NCI-H187 treated with DMSO at 0.1 percent for 48 hours (cell line): ENCODE results near the gene NAV2.
A peak's percentile ranks its signal among the peaks of the same experiment; 100 is the strongest.

Source experiments
- DNase-seq: peaks from one replicate; lab custom pipeline; 2025; lab: John Stamatoyannopoulos, UW

Gene NAV2

DNA sequence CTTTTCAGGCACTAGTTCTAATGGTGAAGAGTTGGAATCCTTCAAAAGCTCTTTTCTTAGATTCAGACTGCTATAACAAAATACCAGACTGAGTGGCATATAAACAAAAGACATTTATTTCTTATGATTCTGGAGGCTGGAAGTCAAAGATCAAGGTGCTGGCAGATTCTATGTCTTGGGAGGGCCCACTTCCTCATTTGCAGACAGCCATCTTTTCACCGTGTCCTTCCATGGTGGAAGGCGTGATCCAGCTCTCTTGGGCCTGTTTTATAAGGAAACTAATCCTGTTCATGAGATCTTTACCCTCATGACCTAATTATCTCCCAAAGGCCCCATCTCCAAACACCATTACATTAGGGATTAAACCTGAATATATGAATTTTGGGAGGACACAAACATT lies 124.0 kb downstream of the NAV2 start:
- no peak for DNase-seq

DNA sequence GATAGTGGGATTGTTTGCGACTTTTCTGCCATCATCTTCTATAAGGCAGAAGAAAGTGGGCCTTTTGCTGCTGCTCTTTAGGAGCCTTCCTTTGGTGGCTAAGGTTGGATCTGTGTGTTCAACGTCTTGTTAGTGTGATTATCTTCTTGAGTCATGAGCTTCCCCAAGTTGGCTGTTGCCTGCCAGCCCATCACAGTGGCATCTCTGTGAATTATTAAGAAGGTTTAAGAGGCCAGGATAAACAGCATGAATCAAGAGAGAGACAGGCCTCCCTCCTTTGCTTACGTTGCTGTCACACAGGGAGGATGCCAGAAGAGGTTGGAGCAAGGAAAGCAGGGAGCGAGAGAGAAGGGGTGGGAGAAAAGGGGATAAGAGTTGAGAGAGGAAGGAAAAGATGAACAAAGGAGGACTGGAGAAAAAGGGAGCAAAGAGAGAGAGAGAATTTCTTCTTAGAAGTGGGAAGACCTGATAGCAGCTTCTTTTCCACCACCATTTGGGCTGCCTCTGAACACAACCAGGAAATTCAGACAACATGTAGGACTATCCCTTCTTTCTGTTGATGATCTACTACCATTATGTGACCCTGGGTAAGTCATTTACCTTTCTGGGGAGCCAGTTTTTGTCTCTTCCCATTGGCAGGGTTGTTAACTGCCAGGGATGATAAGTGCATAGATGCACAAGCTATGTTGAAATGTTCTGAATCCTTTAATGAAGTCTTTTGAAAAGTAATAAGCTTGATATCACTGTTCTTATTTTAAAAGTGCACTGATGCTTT lies 126.5 kb downstream of the NAV2 start:
- no peak for DNase-seq

DNA sequence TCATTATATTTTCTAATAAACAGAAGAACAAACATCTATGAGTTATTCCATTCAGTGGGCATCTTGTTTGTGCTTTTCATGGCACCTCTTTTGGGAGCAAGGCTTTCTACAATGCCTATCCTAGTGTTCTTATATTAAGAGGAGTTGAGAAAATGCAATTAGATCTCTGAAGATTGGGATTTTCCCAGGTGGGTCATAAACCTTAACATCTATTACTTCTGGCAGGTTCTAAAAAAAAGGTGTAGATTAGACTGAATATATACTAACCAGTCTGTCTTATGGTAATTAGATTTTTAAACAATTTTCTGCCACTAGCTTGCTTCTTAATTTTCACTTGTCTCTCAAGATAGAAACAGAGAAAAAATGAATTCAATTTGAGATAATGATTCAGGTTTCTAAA lies 128.3 kb downstream of the NAV2 start:
- DNase-seq: no peak

DNA sequence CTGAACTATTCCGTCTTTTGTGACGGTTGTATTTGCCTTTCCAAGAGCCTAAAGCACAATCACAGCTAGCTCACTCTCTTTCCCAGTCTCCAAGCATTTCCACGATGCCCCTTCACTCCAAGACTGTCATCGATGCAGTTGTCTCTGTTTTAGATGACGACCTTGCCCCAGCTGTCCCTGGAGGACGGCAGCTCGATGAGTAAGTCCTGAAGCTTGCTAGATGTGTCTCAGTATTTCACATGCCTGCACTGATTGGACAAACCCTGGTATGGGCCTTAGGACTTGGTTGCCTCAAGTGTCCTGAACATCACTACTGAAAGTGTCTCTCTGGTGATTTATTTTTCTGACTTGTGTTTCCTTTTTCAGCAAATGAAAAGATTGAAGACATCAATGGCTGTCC lies 129.9 kb downstream of the NAV2 start:
- no peak for DNase-seq

DNA sequence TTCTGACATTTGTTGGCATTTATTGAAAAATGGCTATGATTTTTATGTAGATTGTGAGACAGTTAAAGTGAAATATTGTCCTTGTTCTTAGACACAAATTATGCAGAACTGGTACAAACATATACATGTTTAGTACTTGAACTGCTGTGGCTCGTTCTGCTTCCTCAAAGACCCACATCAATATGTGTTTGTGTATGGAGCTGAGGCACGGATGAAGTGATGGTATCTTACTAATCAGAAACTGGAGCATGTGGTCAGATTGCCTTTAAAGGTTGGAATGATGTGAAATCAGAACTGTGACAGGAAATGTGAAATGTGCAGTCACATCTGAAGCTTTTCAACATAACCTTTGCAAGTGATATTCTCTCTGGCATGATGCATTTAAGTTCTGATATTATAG lies 130.4 kb downstream of the NAV2 start:
- DNase-seq: no peak

DNA sequence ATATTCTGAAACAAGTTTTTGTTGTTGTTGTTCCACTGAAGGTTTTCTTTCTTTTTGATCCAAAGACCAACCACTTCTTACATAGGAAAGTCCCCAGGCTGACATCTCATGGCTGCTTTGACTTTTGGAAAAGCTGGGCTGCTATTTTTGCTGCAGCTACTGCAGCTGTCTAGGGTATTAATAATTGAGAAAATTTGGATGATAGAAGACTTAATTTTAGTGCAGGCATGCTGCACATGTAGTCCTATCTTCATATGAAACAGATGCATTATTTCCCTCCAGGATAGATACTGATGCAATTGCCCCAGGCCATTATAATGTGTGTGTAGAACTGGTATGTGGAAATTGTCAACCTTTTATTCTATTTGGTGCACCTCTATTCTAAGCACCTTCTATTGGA lies 131.4 kb downstream of the NAV2 start:
- DNase-seq: no peak

DNA sequence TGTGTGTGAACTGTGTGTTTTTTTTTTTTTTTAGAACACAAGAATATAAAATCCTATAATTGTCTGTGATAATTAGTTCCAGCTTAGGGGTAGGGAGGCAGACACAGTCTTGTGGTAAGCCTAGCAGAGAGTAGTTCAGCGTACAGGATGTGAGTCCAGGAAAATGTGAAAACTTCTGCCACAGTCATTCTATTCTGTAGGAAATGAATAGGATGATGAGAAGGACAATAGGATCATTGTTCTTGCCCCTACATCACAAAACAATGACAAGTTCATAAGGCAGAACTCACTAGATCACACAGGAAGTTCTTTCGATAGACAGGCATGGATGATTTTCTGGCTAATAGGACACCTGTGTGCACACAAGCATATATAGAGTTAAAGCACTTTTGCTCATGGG lies 132.2 kb downstream of the NAV2 start:
- no peak for DNase-seq

DNA sequence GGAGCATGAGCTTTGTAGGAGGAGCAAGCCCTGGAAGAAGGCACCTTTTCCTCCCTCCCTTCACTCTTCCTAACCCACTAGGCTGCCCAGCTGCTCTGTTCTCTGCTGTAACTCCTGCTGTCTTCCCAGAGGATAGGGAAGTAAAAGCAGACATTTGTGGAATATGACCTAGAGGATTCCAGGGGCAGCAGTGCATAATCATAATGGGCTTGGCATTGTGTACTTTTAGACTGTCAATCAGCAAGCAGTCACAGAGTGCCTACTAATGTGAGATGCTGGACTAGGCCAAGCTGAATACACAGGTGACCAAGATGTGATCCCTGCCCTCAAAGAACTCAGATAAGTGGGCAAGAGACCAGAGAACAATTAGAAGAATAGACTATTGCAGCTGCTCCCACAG lies 133.0 kb downstream of the NAV2 start:
- no peak for DNase-seq

DNA sequence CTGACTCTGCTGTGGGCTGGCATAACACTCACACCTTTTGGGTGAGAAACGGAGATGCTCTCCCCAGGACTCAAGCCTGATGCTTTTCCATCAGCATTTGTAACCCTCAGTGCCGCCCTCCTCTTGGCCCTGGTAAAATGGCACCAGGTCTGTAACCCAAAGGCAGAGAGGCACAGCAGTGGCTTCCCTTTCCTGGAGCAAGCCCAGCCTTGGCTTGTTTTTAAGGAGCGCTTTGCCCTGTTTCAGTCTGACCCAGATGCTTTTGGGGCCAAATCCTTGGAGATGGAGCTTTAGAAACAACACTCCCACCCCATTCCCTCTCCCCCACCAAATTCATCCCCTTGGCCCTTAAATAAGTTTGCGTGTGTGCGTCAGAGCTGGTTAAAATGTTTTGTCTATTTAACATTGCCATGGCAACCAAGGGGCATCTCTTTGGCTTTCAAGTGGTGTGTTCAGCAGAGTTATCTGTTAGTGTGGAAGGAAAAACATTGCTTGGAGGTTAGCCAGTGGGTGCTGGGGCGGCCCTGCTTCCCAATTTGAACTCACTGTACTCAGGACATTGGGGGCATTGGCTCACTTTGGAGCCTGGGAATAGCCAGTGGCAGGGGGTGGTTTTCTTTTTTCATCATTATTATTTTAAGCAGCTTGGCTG lies 134.1 kb downstream of the NAV2 start:
- no peak for DNase-seq

DNA sequence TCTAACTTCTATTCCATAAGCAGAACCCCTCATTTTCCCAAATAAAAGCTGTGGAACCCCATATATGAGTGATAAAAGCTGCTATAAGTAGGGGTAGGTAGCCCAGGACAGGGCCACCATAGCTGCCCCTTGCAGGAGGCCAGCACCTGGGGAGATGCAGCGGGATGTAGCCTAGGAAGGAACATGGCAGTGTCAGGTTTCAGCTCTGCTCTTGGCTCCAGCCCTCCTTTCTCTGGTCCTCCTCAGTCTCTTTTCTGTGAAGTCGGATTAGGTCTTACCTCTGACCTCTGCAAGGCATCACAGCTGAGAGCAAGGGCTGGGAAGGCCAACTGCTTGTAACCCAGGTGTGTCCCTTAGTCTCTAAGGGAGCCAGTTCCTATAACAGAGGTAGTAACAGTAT lies 135.6 kb downstream of the NAV2 start:
- DNase-seq: no peak

DNA sequence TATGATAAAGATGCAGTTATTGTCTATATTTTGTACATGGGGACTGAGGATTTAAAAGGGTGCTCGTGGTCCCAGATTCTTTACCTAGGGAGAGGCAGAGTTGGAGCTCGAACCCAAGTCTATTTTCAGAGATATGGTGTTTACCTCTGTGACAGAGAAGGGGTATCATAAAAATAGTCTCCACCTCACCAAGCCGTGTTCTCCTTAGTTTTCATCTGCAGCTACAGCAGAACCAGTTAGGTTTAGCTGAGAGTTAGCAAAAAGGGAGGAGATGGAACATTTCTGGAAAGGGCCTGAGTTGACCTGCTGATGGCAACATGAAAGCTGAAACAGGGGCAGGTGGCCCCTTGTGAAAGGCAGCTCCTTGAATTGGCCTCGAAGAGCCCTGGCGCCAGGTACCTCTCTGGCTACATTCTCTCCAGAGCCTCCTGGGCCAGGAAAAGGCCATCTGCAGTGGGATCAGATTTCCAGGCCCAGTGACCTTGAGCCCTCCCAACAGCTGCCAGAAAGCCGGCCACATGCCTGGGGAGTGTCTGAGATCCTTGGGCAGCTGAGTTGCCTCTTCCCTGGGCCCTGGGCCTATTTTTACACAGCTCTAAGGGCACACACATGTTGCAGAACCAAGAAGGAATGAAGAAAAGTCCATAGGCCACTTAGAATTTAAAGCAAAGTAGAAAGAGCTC lies 136.6 kb downstream of the NAV2 start:
- DNase-seq: no peak

DNA sequence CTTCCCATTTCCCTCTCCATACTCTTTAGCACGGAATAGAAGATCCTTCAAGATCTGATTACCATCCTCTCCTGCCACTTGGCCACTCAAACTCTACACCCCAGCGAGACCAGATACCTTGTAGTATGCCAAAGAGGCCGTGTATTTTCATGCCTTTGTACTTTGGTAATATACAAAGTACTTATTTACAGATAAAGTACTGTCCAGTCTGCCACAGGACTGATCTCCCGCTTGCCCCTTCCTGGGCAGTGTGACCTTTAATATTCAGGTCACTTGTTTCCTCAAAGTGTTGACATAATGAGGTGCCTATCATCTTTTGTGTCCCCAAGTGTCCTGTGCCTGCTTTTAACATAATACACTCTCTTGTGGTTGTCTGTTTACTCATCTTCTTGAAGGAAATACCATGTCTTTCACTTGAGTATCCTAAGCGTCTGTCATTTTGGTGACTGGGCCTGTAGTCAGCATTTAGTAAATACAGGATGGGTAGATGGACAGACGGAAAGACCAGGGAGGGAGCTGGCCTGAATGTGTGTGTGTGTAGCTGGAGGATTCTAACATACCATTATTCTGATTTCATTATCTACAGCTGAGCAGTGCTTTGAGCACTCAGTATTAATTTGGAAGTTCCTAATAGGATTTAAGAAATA lies 137.4 kb downstream of the NAV2 start:
- DNase-seq: no peak

DNA sequence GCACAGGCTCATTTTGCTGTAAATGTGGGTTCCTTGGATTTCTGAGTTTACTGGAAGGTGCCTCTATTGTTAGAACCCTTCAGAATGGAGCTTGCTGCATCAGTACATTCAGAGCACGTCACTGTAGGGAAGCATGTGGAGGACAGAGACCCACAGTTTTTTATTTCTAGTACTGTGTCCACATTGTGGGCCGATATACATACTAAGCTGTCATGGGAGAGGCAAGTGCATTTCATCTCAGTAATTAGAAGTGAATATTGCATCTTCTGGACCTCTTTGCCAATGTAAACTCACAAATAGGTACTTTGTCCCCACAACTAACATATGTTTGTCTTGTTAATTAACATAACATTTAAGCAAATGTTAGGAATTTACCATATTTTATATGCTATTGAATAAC lies 139.7 kb downstream of the NAV2 start:
- DNase-seq: no peak

DNA sequence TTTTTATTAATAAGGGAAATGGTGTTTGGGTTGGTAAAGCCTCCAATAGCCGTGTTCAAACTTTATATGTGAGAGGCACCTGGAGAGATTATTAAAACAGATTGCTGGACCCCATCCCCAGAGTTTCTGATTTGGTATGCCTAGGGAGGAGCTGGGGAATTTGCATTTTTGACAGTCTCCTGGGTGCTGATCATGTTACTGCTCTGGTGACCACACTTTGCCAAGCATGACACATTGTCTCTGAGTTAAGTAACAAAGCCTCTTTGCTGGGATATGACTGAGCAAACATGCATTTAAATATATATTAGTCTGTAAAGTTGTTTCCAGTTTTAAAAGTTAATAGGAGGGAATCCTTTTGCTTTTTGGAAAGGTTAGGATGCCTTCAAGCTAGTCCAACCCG lies 140.4 kb downstream of the NAV2 start:
- DNase-seq: no peak

DNA sequence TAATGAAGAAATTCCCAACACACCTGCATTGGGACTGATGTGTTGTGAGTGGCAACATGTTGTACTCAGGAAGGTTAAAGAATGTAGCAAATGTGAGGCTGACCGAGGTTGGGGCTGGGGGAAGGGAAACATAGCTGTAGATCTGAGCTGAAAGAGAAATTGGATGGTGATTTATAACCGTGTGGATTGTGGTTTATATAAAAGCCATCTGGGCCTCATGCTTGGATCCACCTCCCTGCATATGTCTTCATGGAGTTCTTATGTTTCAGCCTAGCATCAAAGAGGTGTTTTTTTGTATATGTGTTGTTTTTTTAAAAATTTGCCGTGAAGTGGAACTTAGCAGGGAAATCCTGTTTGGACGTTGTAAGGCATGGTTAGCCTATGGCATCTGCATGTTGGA lies 141.3 kb downstream of the NAV2 start:
- DNase-seq: peak; percentile 46

DNA sequence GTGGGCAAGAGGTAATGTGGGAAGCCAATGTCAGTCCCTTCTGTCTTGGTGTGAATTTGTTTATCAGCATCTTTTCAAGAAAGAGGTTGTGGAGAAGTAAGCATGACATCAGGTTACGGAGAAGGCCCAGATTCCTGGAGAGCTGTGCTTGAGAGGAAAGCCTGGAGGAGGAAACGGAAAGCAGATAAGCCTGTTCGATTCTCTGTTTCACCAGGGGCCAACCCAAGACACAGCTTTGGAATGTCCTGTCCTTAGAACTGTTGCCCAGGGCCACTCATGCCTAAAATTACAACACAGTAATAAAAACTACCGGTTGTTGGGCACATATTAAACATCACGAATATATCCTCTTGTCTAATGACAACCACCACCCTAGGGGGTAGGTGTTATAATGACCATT lies 148.5 kb downstream of the NAV2 start:
- no peak for DNase-seq

DNA sequence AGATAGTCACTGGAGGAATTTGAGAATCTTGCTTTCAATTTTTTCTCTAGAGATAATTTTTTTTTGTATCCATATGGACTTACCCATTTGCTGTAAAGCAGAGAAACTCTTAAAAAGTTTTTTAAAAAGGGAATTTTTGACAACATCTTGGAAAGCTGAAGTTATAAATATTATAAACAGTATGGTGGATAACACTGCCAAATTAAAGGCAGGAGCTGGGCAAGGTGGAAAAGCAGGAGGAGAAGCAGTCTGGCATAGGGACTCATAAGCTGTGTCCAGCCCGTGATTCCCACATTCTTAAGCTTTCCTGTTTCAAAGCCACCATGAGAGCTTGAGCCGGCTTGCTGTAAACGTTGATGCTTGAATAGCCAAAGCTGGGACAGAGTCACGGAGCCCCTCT lies 149.5 kb downstream of the NAV2 start:
- DNase-seq: no peak

DNA sequence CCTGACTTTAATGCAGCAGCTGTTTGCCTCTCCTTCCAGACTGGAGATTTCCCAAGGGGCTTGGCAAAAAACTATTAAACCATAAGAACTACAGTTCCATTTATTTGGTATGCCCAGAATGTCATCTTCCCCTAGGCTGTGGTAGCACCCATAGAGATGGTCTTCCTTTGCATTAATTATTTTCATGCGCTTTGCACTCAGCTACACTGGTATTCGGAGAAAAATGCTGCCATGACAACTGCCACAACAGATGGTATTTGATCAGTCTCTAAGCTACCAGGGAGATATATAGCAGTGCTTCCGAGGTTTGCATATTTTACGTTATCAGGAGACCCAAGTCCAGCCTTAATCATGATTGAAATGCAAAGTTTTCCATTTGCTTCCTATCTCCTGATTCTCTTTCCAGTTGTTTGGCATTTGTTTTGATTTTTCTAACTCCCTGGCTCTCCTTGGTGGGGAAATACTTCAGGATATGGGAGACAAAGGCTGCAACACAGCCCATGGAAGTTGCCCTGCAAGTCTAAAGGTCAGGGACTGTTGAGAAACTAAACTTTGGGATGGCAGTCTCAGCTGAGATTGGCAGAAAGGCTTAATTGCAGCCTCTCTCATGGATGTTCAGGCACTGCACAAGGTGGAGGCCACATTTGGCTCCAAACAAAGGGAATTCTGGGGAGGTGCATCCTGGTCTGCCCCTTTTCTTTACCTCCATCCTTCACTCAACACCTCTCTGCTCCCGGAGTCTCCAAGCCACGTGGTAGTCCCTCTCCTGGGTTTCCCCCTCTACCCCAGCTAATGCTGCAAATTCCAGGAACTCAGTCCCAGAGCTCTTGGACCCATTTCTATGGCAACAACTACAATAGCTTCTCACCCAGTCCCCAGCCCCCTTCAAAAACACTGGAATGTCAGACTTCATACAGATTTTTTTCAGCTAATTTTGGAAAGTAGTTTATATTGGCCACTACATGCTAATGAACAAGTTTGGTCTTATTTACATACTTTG lies 151.8 kb downstream of the NAV2 start:
- no peak for DNase-seq

DNA sequence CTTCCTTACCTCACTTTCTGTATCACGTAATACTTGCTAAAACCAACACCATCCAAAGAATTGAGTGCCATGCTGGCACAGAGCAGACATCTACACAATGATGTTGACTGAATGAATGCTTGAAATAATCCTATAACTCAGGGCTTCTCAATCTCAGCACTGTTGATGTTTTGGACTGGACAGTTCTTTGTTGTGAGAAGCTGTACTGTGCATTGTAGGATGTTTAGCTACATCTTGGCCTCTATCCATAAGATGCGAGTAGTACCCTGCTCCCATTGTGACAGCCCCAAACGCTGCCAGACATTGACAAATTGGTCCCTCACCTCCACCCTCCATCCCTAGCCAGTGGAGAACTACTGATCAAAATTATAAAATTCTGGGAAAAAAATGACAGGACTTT lies 153.4 kb downstream of the NAV2 start:
- DNase-seq: no peak

DNA sequence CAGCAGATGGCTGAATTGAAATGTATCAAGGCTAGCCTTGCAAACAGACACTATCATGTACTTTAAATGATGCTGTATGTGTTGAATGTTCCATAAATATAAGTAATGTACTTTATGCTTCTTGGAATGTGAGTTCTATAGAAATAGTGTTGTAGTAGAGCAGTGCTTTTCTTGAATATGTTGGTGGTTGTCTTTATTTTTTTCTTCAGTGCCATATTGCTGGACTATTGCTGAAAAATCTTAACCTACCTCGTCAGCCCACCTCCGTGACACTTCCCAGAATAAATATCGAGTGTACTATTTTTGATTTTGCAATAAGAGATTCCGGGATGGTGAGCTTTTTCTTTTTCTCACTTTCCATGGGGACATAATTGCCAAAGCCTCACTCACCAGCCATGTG lies 153.9 kb downstream of the NAV2 start:
- no peak for DNase-seq

DNA sequence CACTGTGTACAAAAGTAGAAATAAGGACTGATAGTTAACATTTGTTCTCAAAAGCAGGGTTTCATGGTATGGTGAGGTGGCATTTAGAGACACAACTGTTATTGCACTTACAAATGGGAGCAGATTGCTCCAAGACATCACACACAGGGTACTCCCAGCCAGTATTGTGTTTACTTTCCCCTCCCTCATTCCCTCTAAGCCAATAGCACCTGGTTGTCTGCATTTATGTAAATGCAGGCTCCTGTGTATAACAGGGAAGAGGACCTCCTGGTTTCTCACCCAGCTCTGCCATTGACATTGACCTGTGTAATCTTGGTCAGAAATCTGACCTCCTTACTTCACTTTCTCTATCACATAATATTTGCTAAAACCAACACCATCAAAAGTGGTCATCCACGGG lies 154.4 kb downstream of the NAV2 start:
- no peak for DNase-seq
